Measurements from ENCODE around the gene APC2.
"Not testable (repeated sequence)": the region's sequence is repeated elsewhere in the genome, so short reads cannot be mapped to it uniquely, and the experiment has no call there.

APC2 gene

DNA sequence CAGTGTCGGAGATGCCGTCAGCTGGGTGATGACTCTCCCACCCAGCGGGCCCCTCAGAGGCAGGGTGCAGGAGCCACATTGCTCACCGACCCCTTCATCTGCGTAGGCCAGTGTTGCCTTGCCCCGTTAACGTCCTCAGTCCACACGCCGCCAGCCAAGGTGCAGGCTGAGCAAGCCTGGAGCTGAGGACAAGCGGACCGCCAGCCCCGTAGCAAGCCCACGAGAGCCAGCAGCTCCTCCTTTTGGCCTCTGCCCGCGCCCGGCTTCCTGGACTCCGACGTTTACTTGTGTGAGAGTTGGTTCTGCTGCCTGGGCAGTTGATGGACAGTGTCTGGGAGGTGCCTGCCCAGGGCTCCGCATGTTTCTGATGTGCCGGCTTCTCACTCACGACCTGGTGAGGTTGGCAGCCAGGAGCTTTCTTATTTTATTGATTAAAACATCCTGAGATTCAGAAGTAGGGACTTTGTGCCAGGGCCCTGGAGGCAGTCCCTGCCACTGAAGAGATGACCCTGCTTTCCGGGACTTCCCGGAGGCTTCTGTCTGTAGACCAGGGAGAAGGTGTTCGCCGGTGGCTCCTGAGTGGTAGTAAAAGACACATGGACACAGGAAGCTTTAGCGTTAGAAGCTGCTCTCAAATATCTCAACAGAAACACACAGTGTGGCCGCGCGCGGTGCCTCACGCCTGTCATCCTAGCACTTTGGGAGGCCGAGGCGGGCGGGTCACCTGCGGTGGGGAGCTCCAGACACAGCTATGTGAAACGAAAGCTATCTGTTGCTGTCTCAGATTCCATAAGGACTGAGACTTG is 36.7 kb upstream of the APC2 start:
- DNase-seq = no peak

DNA sequence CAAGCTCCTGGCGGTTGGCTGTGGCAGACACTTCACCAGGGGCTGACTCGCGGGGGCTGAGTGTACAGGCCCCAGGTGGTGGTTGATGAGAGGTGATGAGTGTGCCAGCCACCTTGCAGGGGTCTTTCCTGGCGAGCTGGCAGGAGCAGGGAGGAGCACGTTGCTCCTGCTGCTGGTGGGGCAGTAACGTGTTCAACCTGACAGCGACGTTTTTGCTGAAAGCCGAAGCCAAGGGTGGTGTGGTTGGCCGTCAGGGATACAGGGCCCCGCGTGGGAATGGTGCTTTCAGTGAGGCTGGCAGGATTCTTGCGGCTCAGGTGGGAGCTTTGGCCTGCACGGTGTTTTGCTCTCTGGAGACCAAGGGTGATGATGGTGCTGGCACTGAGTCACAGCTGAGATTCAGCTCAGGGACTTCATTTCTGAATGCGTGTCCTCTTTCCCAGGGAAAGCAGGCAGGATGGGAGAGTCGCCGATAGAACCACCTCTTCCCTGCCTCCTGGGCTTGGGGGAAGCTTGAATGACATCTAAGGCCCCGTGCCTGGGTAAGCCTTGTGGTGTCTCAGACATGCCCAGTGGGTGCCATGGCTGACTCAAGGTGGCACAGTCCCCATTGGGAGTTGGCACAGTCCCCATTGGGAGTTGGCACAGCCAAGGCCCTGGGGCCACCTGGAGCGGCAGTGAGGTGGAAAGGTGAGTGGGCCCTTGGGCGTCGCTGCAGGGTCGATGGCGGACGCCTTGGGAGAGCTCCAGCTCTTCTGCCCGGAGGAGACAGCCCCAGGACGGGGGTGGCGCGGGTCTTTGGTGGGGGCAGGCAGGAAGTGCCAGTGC is 33.7 kb upstream of the APC2 start:
- DNase-seq = no peak

DNA sequence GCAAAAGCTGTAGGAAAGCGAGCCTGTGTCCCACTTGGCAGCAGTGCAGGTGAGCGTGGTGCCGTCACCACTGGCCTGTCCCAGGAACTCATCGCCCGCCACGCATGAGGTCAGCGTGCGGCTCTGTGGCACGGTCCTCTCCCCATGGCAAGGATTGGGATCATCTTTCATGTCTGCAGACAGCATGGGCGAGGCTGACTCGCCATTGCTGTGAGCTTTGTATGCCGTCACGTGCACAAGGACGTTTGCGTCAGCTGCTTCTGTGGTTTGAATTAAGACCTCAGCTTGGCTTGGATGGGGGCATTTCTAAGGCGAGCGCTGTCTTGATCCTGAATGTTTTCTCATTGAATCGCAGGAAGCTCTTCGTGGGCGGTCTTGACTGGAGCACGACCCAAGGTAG is 32.8 kb upstream of the APC2 start:
- no peak for DNase-seq

DNA sequence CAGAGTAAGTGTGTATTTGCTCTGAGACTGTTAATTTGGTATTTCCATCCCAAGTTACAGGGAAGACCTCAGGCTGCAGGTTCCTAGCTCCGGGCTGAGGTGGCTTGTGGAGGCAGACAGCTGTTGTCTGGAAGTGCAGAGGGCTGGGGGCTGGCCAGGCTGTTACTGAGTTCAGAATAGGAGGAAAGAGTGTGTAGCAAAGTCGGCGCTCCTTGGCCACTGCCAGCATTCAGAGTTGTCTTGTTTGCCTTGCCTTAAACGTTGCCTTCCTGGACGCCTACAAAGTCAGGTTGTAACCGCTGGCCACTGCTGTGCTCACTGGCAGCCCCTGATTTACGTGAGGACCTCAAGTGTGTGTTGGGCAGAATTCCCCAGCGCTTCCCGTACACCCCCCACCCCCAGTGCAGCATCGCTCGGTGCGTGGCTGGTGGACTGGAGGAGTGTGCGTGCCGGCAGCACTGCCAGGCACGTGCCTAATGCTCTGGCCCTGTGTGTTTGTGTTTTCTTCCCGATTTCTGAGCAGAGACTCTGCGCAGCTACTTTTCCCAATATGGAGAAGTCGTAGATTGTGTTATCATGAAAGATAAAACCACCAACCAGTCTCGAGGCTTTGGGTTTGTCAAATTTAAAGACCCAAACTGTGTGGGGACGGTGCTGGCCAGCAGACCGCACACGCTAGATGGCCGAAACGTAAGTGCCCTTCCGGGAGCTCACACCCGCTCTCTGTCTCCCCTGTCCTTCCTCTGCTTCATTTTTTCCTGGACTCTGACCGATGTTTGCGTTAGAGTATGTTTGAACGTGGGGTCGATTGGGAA is 32.0 kb upstream of the APC2 start:
- DNase-seq = no peak

DNA sequence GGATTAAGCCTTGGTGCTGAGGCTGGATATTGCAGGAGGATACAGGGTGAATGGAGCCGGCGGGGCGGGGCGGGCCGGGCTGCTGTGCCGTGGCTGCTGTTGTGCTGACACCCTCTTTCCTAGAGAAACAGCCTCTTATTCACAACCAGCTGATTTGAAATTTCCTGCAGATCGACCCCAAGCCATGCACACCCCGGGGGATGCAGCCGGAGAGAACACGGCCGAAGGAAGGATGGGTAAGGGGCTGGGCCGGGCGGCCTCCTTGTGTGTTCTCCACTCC is 31.5 kb upstream of the APC2 start:
- DNase-seq = no peak

DNA sequence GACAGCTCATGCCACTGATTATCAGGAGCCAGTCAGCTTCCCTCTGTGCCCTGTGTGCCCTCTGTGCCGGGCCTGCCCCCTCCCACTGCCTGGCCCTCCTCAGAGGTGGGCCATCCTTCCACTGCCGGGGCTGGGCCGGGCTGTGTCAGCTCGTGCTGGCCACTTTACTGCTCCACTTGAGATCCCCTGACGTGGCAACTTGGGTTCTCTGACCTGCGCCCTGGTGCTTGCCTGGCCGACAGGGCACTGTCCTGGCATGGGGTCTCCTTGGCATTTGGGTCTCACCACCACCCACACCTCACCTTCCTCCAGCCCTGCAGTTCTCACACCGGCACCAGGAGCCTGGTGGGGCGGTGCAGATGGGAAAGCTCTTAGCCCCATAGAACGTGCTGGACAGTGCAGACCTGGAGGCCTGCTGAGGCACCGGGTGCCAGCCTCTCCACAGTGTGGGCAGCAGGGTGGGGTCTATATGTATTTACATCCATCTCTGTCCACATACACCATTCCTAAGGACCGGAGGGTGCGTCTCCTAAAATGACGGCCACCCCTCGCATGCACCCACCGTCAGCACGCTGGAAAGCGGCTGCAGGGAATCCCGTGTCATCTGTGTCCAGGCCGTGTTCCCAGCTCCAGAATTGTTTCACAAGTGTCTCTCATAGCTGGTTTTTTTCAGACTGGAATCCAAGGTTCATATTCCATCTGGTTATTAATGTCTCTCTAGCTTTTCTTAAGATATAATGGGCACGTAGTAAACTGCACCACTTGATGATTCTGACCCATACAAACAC is 30.8 kb upstream of the APC2 start:
- no peak for DNase-seq

DNA sequence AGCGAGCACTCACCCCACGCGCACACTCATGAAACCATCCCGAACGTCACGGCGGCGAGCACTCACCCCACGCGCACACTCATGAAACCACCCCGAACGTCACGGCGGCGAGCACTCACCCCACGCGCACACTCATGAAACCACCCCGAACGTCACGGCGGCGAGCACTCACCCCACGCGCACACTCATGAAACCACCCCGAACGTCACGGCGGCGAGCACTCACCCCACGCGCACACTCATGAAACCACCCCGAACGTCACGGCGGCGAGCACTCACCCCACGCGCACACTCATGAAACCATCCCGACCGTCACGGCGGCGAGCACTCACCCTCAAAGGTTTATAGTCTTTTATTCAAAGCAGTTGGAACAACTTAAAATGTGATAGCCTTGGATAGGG is 29.8 kb upstream of the APC2 start:
- DNase-seq = not testable (repeated sequence)

DNA sequence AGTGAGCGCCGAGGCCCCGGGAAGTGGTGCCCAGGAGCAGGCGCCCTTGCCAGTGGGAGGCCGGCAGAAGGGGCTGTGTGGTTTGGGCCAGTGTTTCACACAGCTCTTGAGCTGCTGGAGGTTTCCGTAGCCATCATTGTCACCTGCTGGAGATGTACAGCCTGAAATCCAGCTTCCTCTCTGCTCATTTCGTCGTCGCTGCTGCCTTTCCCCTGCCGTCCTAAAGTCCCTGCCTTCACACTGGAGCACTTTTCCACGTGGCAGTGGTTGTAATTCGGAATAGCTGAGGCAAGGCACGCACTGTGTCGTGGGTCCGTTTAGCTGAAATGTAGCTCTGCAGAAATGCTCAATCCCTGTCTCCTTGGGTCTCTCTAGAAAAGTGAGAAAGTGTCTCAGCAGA is 29.3 kb upstream of the APC2 start:
- DNase-seq = no peak

DNA sequence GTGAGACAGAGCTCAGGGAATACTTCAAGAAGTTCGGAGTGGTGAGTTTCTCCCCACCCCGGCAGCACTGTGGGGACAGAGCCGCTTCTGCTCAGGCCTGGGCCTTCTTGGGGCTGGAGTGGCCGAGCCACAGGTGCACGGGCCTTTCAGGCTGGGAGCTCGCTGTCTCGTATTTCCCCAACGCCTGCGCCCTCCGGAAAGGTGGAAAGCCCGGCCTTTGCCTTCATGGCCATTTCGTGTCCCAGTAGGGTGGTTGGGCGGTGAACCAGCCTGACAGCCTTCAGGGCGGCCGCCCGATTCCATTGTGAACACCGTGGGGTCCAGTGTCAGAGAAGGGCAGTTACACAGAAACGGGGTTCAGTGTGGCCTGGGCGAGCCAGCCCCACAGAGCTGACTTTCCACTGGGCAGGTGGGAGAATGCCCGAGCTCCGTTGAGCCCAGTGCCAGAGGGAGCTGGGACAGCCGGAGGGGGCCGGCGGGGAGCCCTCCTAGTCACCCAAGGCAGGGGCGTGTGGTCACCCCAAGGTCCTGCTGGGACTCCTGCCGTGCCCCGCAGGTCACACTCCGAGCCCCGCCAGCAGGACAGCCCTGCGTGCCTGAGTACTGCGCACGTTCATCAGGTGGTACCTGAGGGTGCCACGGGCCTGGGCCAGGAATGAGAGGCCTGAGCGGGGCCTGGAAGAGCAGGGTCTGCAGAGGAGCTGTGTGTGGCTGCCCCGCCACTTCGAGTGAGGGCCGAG is 28.5 kb upstream of the APC2 start:
- no peak for DNase-seq

DNA sequence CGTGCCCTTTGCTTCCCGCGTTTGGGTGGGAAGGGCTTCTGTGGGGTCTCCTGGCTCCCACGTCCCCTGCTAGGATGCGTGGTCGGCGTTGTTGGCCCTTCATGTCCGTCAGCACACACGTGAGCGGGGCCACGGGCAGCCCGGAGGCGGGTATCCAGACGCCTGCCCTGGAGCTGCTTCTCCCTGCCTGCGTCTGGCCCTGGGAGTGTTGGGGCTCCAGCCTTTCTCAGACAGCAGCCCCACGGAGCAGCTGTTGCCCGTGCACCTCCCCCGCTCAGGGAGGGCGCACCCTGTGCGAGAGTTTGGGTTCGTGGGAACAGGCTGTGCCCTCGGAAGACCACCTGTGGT is 28.0 kb upstream of the APC2 start:
- DNase-seq = no peak

DNA sequence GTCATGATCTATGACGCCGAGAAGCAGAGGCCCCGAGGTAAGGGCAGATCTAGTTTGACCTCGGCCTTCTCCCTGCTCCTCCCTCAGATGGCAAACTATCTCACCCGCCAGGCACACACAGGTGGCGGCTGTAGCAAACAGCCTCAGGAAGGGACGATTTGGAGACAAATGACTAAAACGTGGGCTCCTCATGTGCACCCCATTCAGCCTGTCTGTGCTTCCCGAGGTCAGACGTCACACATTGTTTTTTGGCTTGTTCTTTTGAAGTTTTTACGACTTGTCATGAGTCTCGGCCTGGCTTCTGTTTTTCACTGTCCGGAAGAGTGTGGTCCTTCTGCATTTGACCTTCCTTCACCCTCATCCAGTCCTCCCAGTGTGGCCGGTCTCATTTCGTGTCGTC is 27.6 kb upstream of the APC2 start:
- DNase-seq = no peak

DNA sequence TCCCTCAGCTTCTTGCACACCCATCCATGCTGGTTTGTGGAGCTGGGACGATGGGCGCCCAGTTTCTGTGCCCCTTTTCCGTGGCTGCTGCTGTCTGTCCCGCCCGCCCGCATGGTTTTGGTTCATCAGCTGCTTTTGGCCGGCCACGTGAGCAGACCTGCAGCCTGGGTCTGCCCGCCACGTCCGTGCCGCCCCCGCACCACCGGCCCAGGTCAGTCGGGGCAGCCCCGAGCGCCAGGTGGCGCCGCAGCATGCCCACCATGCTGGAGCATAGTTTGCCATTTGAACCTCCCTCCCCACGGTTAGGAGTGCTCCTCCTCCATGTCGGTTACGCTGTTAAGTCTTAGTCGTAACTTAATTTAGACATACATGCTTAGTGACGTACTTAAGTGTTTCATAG is 27.0 kb upstream of the APC2 start:
- no peak for DNase-seq

DNA sequence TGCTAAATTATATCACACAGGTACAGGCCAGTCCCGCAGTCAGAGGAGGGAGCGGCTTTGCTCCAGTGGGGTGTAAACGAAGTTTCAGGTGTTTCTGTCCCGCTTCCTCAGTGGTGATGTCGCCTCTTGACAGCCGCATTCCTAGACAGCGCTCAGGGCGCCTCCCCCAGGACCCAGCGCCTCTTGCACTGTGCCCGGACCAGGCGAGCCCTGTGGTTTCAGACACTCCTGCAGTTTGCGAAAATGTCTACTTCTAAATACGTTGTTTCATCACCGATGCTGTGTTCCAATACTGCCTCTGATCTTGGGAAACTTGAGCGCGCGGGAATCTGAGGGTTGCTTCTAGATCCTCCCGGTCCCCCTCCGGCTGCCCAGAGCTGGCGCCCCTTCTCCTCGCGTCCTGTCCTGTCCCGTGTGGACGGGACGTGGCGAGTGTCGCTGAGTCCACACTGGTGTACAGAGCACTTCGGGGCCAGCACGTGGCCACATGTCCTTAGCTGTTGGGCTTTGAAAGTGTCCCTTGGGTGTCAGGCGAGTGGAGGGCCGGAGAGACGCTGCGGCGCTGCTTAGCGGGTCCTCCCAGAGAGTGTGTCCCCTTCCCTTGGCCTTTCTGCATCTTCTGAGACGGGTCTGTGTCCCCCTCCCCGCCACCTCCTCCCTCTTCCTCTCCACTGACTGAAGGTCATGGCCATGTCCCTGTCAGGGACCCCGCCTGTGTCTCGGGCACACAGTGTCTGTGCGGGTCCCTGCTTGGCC is 26.3 kb upstream of the APC2 start:
- DNase-seq = no peak

DNA sequence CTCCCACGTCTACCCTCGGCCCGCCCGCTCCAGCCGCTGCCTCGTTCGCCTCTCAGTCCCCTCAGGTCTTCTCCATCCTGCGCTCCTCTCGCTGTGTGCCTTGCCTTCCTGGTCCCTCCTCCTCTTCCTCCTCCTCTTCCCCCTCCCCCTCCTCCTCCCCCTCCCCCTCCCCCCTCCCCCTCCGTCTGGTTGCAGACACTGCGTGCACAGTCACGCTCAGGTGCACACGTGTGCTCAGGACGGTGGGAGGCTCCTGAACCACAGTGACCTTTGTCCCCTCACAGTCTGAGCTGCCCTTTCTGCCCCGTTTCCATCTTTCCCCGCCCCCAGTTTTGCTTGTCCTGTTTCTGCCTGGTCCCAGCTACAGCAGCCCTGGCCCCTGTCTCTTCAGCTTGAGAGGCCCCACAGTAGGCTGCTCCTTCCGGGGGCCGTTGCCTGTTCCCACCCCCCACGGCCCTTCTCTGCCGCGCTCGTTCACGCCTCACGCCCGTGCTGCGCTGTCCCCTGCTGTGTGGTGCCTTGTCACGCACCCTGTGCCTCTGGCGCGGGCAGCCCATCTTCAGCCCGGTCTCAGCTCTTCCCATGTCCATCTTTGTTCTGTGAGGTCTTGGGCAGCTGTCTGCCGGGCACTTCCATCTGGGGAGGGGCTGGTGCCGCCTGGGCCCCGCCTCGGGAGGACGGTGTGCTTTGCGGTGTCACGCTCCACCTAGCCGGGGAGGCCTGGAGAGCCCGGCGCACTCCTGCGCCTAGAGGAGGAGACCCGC is 25.5 kb upstream of the APC2 start:
- DNase-seq = no peak

DNA sequence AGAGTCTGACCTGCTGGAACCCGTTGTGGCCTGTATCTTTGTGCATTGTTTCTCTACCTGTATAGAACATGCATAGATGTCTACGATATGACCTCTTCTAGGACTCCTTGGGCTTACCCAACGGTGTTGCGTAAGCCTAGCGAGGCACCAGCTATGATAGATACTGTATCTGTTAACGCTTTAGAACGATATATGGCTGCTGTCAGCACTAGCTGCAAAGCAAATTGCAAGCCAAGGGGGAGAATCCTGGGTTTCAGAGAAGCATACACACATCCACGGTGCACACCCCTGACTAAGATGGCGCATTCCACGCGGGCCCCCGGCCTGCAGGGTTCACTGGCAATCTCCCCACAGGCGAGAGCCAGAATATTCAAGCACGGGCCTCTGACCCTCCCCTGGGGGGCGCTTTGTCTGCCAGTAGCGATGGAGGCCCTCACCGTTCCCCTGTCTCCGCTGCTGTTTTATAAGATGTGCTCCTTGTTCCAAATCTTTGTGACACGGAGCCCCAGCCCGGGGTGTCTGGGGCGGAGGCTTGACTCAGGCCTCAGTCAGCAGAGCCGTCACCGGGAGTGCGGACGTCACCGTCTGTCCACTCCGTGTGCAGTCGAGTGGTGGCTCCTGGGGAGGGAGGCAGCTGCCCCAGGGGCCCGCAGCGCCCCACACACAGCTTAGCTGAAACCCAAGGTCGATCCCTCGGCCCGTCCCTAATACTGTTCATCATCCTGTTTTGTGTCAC is 24.7 kb upstream of the APC2 start:
- no peak for DNase-seq

DNA sequence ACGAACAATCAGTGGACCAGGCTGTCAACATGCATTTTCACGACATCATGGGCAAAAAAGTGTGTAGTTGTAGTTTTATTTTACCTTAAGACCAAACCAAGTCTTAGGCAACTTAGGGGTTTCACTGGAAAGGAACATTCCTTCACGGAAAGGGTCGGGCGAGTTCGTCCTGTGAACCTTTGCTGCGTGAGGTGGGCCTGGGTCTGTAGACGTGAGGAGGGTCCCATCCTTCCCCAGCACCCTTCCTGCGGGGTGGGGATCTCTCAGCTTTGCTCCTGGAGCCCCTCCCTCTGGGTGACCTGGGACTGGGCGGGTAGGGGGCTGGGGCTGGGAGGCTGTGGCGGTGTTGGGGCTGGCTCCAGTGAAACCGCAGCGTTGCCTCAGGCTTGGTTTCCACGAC is 24.0 kb upstream of the APC2 start:
- DNase-seq = no peak

DNA sequence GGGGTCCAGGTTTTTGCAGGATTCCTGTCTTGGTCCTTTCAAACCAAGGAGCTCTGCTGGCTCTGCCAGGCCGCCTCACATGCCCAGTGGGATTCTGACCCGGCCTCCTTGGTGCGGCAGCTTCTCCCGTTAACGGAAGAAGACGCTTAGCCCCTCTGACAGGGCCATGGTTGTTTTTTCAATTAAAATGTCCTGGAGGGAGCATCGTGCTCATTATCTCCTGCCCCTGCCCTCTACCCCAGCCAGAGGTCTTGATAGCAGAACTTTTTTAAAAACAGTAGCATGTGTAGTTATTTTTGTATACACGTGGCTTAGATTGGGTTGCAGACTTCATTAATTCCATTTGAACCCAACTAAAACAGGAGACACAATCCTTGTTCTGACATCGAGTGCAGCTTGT is 23.2 kb upstream of the APC2 start:
- DNase-seq = no peak

DNA sequence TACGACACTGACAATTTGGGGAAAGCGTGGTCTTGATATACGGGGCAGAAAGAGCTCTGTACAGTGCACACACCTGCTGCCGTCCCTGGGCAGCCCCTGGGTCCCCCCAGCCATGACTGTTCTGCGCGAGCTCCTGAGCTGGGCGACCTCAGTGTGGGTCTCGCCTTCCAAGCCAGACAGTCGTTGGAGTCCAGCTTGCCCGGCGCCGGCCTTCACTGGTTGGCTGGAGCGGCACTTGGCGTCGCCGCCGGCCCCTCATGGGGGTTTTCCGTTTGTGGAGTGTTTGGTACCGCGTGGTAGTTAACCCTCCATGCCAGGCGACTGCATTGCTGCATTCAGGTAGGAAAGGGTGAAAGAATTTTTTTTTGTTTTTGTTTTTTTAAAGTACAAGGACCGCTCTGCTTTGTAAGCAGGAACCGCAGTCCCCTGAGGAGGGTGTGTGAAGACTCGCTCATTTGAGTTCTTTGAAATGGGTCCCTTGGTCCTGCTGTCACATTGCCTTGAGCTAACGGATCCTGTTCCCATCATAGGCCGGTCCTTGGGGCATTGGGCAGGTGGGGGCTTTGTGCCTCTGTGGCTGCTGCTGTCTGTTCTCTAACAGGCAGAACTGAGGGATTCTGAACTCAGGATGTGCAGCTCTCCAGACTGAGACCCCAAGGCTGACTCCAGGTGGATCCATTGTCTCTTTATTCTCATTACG is 22.6 kb upstream of the APC2 start:
- no peak for DNase-seq

DNA sequence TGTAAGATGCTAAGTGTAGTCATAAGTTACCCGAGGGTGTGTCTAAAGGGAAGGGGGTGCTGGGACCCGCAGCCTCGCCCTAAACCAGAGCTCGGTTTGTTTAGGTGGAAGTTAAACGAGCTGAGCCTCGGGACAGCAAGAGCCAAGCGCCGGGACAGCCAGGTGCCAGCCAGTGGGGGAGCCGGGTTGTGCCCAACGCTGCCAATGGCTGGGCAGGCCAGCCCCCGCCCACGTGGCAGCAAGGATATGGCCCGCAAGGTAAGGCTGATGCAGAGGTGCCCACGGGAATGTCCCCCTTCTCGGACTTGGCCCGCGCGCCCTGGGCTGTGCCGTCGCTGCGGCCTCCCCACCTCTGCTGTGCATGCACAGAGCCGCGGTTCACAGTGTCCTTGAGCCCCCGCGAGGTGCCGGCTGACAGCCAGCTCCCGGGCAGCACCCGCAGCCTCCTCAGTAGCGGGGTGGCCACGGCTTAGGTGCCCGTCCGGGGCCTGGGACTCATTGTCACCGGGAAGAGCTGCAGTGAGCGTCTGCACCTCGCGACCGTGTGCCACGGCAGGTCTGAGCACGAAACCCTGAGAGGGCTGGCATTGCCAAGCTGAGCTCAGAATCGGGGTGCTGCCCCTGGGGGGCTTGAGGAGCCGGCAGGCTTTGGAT is 21.1 kb upstream of the APC2 start:
- no peak for DNase-seq

Data from activated CD4-positive, alpha-beta T cell treated with anti-CD3 and anti-CD28 coated beads for 48 hours (primary cell).